Coronary artery (tissue), 2 donors: ENCODE measurements around the gene NAPEPLD.
"Not testable (repeated sequence)": the region's sequence is repeated elsewhere in the genome, so short reads cannot be mapped to it uniquely, and the experiment has no call there.

Experiments
- DNase-seq: peaks from one replicate; pipeline ENCODE4 v3.0.0-alpha.2; 2017; ENCODE audit warnings: low spot score
- H3K27ac ChIP-seq, 2 donors: fragments of 200-600 bp; sonication (generic); one replicate each; pipeline ENCODE4 v1.5.1; 2016 to 2019
- H3K4me3 ChIP-seq: fragments of 200-600 bp; sonication (generic); 2 replicates; pipeline ENCODE4 v1.5.1; 2016; ENCODE audit warnings: mild to moderate bottlenecking, moderate library complexity
- CTCF ChIP-seq: fragments of 200-600 bp; sonication (generic); IDR thresholded peaks from one replicate; pipeline ENCODE4 v1.5.1; 2019; ENCODE audit warnings: antibody characterized with exemption

Gene NAPEPLD

GRCh38 chr7:103113164-103113563, 35.7 kb downstream of the NAPEPLD start:
- Histone ChIP-seq H3K27ac (no peak overlapping the region), H3K4me3 (no peak overlapping the region)
- TF ChIP-seq CTCF: no peak
- no peak for DNase-seq

GRCh38 chr7:103106703-103107070, 42.2 kb downstream of the NAPEPLD start:
- not testable (repeated sequence) for H3K4me3 ChIP-seq, H3K27ac ChIP-seq, DNase-seq

- no peak for DNase-seq
- TF ChIP-seq CTCF: no peak
- no peak overlapping the region for H3K4me3 ChIP-seq
These were observed 42.7 kb downstream of the NAPEPLD start for GRCh38 chr7:103106005-103106702.

GRCh38 chr7:103101543-103101942, 47.4 kb downstream of the NAPEPLD start:
- DNase-seq: no peak
- H3K4me3 ChIP-seq: no peak overlapping the region
- no peak for TF ChIP-seq CTCF
- no peak overlapping the region for H3K27ac ChIP-seq

More at GRCh38 chr7:103106005-103106702, 42.7 kb downstream of the NAPEPLD start:
- no peak overlapping the region for H3K27ac ChIP-seq

GRCh38 chr7:103100348-103100747, 48.6 kb downstream of the NAPEPLD start:
- H3K4me3 ChIP-seq: no peak overlapping the region
- no peak overlapping the region for H3K27ac ChIP-seq
- DNase-seq: no peak
- no peak for TF ChIP-seq CTCF

- no peak for TF ChIP-seq CTCF
- no peak overlapping the region for H3K27ac ChIP-seq
- no peak for DNase-seq
- no peak overlapping the region for H3K4me3 ChIP-seq
These were observed 51.9 kb downstream of the NAPEPLD start for GRCh38 chr7:103097041-103097440.

- not testable (repeated sequence) for H3K4me3 ChIP-seq, H3K27ac ChIP-seq, DNase-seq
These were observed 53.3 kb downstream of the NAPEPLD start for GRCh38 chr7:103095558-103095957.

GRCh38 chr7:103094102-103094501, 54.8 kb downstream of the NAPEPLD start:
- Histone ChIP-seq H3K4me3 (no peak overlapping the region), H3K27ac (no peak overlapping the region)
- no peak for DNase-seq

More at GRCh38 chr7:103094102-103094501, 54.8 kb downstream of the NAPEPLD start:
- TF ChIP-seq CTCF: no peak
